ENCODE measurements around the gene PLEKHA3.
A peak's percentile ranks its signal among the peaks of the same experiment; 100 is the strongest.
"Not testable (repeated sequence)": the region's sequence is repeated elsewhere in the genome, so short reads cannot be mapped to it uniquely, and the experiment has no call there.

PLEKHA3 gene

DNA sequence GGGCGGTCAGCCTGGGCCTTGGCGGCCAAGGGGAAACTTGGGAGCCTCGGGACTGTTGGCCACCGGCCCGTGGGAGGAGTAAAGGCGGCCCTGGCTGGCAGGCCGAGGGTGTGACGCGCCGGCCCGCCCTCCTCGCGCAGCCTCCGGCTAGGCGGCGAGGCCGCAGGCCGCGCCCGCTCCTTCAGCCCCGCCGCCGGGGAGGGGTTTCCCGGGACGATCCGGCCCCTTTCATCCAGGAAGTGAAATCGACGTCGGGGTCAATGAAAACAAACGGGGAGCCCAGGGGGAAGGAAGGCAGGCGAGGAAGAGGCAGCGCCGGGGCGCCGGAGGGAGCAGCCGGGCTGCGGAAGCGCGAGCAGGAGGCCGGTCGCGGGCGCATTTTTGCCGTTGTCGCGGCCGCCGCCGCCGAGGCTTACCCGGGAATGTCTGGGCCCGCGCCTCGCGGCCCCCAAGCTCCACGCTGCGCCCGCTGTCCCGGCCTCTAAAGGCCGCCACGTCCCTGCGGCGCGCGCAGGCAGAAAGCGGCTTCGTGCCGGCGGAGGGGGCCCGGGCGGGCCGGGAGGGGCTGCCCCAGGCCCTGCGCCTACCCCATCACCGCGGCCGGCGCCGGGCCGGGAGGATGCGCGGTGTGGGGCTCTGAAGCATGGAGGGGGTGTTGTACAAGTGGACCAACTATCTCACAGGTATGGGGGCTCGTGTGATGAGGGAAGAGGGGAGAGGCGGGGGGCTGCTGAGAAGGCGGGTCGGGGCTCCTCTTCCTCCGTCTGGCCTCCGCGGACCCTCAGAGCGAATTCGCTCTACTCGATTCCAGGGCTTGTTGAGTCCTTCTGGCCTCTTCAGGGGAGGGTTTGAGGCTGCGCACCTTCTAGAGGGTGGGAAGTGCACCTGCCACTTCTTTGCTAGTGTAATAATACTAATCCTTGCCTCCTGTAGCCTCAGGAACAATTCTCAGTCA is at the start of gene PLEKHA3:
PLEKHA3 (plus strand) TSS at position 231 of the 955 bp plus-strand sequence; CDS start at position 644, 413 bp downstream.
- peak; percentile 49 to 67 (median 63) for DNase-seq (ENCODE audit: low read depth in 2 of 3, low spot score in 2 of 3)

DNA sequence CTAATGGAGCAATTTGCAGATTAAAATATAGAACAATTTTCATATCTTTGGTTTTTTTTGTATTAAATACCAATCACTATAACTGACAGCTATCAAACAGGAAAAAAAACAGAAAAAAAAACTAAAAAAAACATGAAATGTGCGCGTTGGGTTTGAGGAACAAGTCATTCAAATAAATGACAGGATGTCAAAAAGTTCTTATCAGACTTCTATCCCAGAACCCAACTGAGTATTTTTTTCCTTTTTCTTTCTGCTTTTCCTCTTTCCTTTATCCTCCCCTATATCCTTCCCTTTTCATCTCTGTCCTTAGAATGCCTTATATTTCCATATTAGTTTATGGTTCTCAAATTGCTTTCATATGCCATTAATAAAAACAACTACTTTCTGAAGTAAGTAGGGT is 43.6 kb upstream of the PLEKHA3 start:
- DNase-seq (ENCODE audit: low read depth in 2 of 3, low spot score in 2 of 3), result no peak

DNA sequence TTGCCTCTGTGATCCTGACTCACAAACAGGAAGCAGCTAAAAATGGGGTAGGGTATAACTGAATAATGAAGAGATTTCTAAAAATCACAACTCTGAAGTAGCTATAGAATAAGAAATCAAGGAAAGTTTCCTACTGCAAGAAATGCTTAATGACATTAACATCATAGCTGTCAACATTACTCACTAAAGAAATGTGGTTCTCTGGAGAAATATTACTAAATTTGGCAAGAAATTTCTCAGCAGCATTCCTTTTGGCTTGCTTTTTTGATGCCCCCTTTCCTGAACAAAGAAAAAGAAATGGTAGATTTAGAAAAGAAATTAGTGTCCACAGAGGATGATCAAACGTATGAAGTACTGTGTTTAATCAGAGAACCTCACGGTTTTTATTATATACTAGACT is 38.8 kb upstream of the PLEKHA3 start:
- no peak for DNase-seq (ENCODE audit: low read depth in 2 of 3, low spot score in 2 of 3)

DNA sequence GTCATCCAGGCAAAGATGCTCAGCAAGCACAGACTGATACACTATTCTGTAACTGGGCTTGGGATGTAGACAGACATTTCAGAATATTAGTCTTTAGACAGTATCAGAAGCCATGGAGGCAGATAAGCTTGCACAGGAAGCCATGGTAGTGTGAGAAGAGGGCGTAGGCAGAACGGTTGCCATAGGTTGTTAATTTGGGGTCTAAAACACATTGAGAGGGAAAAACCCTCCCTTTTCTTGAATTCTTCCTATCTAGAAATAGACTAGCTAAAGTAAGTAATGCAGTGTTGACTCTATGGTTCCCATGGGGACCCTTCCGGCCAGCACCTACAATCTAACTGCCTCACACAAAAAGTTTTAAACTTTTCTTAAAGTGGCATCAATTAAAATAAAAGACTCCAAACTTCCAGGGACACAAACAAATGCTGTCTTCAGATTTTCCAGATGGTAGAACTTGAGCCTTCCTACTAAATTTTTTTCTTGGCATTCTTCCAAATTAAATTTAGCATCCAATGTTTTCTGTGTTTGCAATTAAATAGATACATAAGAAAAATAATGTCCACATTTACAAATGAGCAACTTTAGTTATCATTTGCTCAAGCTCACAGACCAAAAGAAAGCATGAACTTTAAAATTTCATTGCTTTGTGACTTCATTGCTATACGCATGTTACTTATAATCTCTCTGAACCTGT is 31.1 kb upstream of the PLEKHA3 start:
- DNase-seq (ENCODE audit: low read depth in 2 of 3, low spot score in 2 of 3), result no peak

DNA sequence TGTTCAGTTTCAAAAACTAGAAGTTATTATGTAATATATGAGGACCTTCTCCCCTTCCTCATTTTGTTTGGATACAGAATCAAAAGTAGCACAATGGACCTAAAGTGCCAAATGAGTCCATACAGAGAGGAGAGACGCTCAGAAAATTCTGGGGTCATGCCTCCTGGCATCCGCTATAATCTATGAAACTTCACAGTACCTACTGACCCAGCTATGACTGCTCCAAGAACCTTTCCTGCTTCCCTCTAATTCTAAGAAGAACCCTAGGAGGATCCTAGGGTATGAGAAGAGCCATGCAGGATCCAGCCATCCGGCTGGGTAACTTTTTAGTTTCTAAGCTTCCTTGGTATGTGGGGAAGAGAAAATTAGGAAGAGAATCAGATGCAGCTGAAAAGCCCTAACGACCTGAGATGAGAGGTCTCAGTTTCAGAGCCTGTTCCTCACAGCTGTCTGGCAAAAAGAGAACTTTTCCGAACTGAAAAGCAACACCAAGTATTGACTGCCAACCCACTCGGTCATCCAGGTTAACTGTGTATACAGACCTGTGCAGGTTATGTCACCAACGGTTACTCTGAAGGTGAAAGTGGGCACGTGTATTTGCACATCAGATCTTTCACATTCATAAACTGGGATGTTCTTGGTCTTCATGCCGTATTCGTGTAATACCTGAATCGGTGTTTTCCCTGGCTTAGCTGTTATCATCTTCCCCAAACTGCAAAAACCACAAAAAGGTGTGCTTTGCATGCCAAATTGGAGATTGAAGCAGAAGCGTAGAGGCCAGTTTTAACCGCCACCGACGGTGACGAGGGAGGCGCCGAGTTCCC is 30.3 kb upstream of the PLEKHA3 start:
- DNase-seq (ENCODE audit: low read depth in 2 of 3, low spot score in 2 of 3), result no peak

DNA sequence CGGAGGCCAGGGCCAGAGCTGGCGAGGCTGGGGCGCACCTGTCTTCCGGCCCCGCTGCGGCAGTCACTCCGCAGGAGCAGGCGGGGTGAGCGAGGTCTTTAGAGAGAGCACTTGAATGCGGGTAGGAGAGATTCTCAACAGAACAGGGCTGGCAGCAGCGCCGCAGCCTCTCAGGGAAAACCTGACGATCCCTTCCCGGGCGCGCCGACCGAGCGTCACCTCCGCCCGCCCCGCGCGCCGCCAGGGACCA is 29.8 kb upstream of the PLEKHA3 start:
- DNase-seq (ENCODE audit: low read depth in 2 of 3, low spot score in 2 of 3), result peak in 2 of 3 experiments; percentile 42 to 68

DNA sequence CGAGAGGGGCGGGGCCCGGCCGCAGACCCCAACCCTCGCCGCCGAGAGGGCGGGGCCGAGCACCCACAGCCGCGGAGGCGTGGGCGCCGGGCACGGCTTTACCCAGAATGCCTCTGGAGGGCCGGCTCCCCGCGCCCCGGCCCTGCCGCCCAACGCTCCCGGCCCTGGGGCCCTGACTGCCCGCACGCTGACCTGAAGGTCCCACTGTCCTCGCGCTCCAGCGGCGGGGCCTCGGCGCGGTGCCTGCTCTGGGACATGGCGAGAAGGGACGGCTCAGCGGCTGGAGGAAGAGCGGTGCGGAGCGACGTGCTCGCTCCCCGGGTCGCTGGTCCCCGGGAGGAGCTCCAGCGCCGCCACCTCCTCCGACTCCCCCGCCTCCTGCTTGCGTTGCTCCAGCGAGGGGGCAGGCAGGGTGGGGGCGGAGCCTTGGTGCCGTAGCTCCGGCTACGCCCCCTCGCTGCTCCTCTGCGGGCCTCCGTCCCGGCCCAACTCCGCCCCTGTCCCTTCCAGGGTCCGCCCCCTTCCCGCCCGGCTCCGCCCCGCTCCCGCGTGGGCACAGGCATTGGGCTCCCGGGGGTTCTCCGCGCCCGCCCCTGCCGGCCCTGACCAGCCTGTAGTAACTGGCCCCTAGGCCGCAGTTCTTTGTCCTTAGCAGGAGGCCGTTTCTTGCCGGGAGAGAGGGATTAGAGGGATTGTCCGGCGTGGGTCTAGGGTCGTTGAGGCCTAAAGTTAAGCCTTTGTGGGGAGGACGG is 29.3 kb upstream of the PLEKHA3 start, which contains the start of the genes PJVK and PRKRA:
PJVK (plus strand) TSS at position 605 of the 752 bp plus-strand sequence. CDS start 2,032 bp downstream, outside the sequence.
PRKRA (minus strand) TSS at position 402 of the 752 bp plus-strand sequence; CDS start at position 257, 145 bp downstream.
- peak; percentile 82 to 93 (median 91) for DNase-seq (ENCODE audit: low read depth in 2 of 3, low spot score in 2 of 3)

DNA sequence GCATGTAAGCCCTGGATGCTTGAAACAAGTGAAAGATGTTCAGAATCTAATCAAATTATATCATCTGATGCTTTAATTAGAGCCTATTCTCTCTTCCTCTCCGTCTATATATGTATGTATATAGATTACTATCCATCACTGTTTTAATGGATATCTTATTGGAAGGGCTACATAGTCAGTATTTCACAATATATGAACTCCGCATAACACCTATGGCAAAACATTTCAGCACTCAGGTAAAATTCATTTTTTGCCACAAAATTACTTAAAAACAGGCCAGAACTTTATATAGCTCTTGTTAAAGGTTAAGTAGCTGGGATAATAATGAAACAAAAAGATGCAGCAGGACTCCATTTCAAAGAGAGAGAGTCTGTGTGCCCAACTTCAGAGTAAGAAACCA is 27.9 kb upstream of the PLEKHA3 start:
- no peak for DNase-seq (ENCODE audit: low read depth in 2 of 3, low spot score in 2 of 3)

DNA sequence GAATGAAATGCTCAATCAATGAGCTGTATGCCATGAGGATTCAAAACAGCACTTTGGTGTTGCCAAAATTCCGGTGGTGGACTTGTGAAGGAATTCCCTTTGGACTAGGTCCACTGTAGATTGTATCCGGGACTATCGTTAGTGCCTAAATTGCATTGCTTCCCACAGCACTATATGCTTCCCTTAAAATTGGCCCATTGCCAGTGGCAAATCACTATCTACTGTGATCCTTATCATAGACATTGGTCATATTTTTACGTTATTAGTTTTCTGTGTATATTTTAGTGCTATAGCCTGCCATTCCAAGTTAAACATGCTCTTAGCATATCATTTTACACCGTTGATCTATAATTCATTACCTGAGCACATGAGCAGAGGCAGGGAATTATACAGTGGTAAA is 27.4 kb upstream of the PLEKHA3 start:
- no peak for DNase-seq (ENCODE audit: low read depth in 2 of 3, low spot score in 2 of 3)

DNA sequence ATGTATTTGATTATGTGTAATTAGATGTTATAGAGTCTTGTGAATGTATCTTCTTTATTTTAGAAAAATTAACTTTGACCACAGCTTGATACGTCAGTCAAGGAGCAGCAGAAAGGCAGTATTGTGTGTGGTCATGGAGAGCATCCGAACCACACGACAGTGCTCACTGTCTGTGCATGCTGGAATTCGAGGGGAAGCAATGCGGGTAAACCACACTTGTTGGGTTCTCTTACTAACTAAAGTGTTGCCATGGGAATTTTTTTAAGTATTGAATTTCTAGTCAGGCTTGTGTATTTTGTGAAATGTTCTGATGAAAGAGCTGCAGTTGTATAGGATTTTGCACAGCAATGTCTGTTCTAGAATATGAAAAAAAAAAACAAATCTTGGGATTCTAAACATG is 24.3 kb upstream of the PLEKHA3 start:
- no peak for DNase-seq (ENCODE audit: low read depth in 2 of 3, low spot score in 2 of 3)

DNA sequence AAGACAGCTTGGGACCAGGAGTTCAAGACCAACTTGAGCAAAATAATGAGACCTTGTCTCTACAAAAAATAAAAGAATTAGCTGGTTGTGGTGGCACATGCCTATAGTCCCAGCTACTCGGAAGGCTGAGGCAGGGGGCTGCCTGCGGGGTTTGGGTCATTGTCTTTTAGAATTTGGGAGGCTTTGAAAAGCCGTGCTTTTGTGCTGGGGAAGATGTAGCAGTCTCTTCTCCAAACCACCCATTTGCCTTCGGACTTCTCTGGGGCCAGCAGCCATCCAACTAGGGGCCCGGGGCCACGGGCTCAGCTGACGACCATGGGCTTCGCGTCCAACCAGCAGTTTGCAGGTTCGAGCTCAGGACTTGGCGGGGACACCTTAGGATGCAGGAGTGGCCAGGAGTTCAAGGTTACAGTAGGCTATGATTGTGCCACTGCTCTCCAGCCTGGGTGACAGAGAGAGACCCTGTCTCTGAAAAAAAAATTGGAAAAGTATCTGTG is 22.8 kb upstream of the PLEKHA3 start:
- DNase-seq (ENCODE audit: low read depth in 2 of 3, low spot score in 2 of 3), result no peak

DNA sequence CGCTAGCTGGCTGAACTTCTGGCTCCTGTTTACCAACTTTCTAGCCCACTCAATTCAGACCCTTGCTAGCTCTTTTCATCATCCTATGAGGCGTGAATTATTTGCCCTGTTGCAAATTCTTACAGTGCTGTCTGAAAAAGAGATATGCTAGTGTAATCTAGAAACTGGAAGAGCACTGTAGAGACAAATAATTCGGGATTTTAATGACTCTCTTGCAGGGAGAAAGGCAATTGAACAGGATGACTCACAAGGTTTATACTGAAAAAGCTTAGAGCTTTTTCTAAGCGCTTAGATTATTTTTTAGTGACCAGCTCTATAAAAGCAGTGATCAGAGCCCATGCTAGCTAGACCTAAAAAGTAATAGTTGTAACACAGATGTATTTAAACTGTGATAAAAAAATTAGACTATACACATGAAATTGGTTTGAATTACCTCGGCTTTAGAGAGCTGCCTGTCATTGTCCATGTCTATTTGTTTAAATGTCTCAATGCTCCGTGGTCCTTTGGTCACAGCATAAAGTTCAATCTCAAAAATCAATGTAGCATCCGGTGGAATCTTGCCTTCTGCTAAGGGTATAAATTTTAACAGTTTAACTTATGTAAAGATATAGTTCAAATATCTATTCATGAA is 10.9 kb upstream of the PLEKHA3 start:
- no peak for DNase-seq (ENCODE audit: low read depth in 2 of 3, low spot score in 2 of 3)

DNA sequence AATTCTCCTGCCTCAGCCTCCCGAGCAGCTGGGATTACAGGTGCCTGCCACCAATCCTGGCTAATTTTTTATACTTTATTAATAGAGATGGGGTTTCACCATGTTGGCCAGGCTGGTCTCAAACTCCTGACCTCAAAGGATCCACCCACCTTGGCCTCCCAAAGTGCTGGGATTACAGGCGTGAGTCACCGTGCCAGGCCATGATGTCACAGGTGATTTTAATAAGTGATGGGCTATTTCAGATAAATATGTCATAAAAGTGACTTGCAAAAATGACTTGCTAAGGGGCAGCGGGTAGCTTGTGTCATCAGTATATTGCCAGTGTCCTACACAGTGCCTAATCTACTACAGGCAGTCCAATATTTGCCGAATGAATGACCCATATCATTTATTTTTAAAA is 8.9 kb upstream of the PLEKHA3 start:
- not testable (repeated sequence) for DNase-seq (ENCODE audit: low read depth in 2 of 3, low spot score in 2 of 3)

DNA sequence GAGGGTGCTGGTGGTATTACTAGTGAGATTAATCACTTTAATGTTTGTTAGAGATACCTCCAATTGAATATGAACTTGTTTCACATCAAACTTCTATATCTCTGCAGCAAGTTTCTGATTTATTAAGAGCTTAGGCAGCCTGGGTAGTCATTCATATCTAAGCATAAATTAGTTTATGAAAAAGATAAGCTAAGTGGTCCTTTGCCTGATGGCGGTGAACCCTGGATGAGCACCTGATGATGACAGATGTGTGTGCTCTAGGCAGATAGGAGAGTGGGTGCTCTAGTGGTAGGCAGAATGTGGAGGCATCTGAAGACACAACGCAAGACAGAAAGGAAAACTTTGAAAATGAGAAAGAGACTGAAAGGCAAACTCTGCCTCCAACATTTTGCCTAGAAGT is 6.9 kb upstream of the PLEKHA3 start:
- DNase-seq (ENCODE audit: low read depth in 2 of 3, low spot score in 2 of 3), result no peak

DNA sequence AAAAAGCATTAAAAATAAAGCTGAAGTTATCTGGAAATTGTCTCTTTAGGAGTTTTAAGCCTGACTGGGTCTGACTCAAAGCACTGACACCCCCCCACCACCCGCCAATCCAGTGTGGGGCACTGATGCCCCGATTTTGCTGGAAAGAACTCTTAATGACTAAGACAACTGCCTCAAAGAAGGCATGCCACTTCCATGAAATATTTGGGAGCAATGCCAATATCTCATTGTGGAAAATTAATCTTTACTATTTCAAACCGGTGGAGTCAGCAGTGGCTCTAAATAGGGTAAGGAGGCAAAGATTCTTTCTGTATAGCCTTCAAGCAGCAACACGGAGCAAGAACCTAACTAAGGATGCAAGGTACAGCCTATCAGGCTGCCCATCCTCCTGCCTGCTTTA is 6.3 kb upstream of the PLEKHA3 start:
- no peak for DNase-seq (ENCODE audit: low read depth in 2 of 3, low spot score in 2 of 3)

DNA sequence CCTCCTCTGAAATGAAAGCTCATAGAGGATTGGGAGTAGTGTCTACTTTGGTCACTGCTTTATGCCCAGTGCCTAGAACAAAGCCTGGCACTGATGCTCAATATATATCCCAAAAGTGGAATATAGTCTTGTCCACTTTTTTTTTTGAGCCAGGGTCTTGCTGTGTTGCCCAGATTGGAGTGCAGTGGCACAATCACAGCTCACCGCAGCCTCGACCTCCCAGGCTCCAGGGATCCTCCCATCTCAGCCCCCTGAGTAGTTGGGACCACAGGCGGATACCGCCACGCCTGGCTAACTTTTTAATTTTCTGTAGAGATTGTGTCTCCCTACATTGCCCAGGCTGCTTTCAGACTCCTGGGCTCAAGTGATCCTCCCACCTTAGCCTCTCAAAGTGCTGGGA is 5.7 kb upstream of the PLEKHA3 start:
- no peak for DNase-seq (ENCODE audit: low read depth in 2 of 3, low spot score in 2 of 3)

DNA sequence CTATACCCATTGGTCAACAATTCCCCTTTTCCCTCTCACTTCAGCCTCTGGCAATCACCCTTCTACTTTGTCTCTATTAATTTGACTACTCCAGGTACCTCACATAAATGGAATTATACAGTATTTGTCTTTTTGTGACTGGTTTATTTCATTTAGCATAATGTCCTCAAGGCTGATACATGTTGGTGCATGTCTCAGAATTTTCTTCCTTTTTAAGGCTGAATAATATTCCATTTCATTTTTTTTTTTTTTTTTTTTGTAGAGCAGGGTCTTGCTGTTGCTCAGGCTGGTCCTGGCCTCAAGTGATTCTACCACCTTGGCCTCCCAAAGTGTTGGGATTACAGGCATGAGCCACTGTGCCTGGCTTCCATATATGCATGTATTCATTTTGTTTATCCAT is 3.8 kb upstream of the PLEKHA3 start:
- DNase-seq (ENCODE audit: low read depth in 2 of 3, low spot score in 2 of 3), result no peak

DNA sequence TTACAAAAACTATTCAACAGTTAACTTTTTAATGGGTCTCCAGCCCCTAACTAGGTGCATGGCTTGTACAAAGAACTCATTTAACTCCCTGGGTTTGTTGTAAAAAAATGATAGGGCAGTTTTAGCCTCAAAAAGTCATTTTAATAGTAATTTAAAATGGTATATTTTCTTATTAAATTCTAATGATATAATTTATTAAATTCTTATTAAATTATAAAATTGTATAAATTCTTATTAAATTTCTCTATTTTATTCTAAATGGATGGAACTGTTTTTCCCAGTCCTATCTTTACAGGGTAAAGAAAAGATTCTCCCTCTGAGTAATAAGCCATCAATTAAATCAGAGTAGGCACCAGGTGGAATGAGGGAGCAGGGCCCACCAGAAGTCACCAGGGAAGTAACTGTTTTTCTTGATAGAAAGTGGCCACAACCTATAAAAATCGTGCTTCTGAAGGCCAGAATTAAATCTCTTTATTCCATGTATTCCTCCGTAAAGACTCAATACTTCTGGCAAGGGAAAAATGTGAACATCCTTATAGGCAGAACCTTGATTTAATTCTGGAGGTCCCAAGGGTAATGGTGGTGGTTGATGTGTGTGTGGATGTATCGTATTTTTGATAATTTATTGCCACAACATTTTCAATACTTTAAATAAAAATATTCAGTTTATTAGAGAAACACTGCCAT is 2.7 kb upstream of the PLEKHA3 start:
- DNase-seq (ENCODE audit: low read depth in 2 of 3, low spot score in 2 of 3), result no peak

DNA sequence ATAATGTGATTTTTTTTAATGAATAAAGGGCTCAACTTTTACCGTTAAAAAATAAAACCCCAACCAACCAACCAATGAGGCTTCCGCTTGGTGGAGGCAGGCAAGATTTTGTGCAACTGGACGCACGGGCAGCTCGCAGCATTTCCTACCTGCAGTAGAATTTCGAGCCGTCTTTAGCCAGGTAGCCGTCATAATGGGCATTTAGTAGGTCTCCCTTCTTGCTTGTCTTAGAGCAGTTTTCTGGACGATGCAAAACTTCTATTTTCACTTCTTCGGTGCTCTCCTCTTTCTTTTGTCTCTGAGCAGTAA is 2.2 kb upstream of the PLEKHA3 start:
- DNase-seq (ENCODE audit: low read depth in 2 of 3, low spot score in 2 of 3), result peak in 1 of 3 experiments; percentile 5
